GM19193 (cell line): ENCODE measurements around the gene OTP.

Source experiments
- POLR2A ChIP-seq: IDR thresholded peaks from 4 replicates; pipeline ENCODE4 v1.6.1; 2011; ENCODE audit not compliant: insufficient read depth, insufficient read length; ENCODE audit errors: extremely low read depth

Gene OTP

DNA sequence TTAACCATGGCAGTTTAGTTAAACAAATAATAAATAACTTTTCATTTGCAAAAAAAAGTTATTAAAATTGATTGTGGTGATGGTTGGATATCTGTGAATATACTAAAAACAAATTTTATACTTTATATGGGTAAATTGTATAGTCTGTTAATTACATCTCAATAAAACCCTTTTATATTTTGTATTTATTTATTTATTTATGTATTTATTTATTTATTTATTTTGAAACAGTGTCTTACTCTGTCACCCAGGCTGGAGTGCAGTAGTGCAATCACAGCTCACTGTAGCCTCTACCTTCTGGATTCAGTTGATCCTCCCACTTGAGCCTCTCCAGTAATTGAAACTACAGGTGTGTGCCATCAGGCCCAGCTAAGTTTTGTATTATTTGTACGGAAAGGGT lies 52.4 kb downstream of the OTP start:
- TF ChIP-seq POLR2A = no peak
